Liver (tissue), 9 donors: ENCODE data around the gene GDPD5. TPM values are rescaled to one million over a fixed set of nuclear protein-coding genes. Genes with fewer than 3 reads are reported as not detected.

Experiments
- DNase-seq: peaks from one replicate; pipeline ENCODE4 v3.0.0-alpha.2; 2017; ENCODE audit warnings: low spot score
- H3K27ac ChIP-seq, 2 donors: one replicate each; pipeline ENCODE4 v1.7.0; 2013; ENCODE audit warnings: inconsistent platforms in 2 of 2, low read length in 2 of 2, control low read depth in 1 of 2, low read depth in 1 of 2, mild to moderate bottlenecking in 1 of 2
- H3K27me3 ChIP-seq, 4 donors: one replicate each; pipeline versions ENCODE4 v1.6.1 to v1.7.0; 2013; ENCODE audit warnings: low read length in 3 of 4, inconsistent platforms in 1 of 4, mild to moderate bottlenecking in 1 of 4, moderate library complexity in 1 of 4; ENCODE audit not compliant: control insufficient read depth in 4 of 4, insufficient read depth in 4 of 4
- H3K36me3 ChIP-seq, 4 donors: one replicate each; pipeline versions ENCODE4 v1.6.1 to v1.7.0; 2013; ENCODE audit warnings: low read length in 3 of 4, mild to moderate bottlenecking in 3 of 4, low read depth in 1 of 4, moderate library complexity in 1 of 4; ENCODE audit not compliant: control insufficient read depth in 4 of 4, insufficient read depth in 3 of 4
- H3K4me1 ChIP-seq, 4 donors: one replicate each; pipeline versions ENCODE4 v1.6.1 to v1.7.0; 2013; ENCODE audit warnings: low read length in 3 of 4, mild to moderate bottlenecking in 3 of 4, moderate library complexity in 1 of 4; ENCODE audit not compliant: control insufficient read depth in 4 of 4, insufficient read depth in 4 of 4
- H3K4me3 ChIP-seq, 3 donors: one replicate each; pipeline versions ENCODE4 v1.6.1 to v1.7.0; 2013; ENCODE audit warnings: low read length in 3 of 3, control low read depth in 1 of 3, low read depth in 1 of 3, mild to moderate bottlenecking in 1 of 3
- H3K9ac ChIP-seq, 2 donors: one replicate each; pipeline ENCODE4 v1.7.0; 2013; ENCODE audit warnings: low read length in 2 of 2, mild to moderate bottlenecking in 2 of 2, moderate library complexity in 2 of 2, control low read depth in 1 of 2, low read depth in 1 of 2
- H3K9me3 ChIP-seq, 4 donors: one replicate each; pipeline versions ENCODE4 v1.6.1 to v1.7.0; 2013; ENCODE audit warnings: low read length in 3 of 4; ENCODE audit not compliant: control insufficient read depth in 4 of 4
- ATF3 ChIP-seq: IDR thresholded peaks from 2 replicates; pipeline ENCODE4 v1.6.1; 2016; ENCODE audit warnings: antibody characterized with exemption
- EGR1 ChIP-seq, 2 donors: IDR thresholded peaks; 2 replicates each; pipeline ENCODE4 v1.6.1; 2016 to 2018; ENCODE audit warnings: antibody characterized with exemption in 2 of 2, low read depth in 2 of 2
- FOXA1 ChIP-seq: IDR thresholded peaks from 2 replicates; pipeline ENCODE4 v1.6.1; 2016; ENCODE audit warnings: antibody characterized with exemption
- FOXA2 ChIP-seq: IDR thresholded peaks from 2 replicates; pipeline ENCODE4 v1.6.1; 2016; ENCODE audit warnings: antibody characterized with exemption
- GABPA ChIP-seq, 2 donors: IDR thresholded peaks in 1 of 2; conservative IDR thresholded peaks in 1 of 2; 2 replicates each; pipeline ENCODE4 v1.6.1; 2016; ENCODE audit warnings: antibody characterized with exemption in 2 of 2, mild to moderate bottlenecking in 1 of 2, moderate library complexity in 1 of 2
- HNF4A ChIP-seq, 2 donors: conservative IDR thresholded peaks; 2 replicates each; pipeline ENCODE4 v1.6.1; 2016; ENCODE audit warnings: antibody characterized with exemption in 2 of 2, mild to moderate bottlenecking in 2 of 2
- HNF4G ChIP-seq: IDR thresholded peaks from 2 replicates; pipeline ENCODE4 v1.6.1; 2016; ENCODE audit warnings: antibody characterized with exemption
- JUND ChIP-seq, 2 donors: IDR thresholded peaks; 2 replicates each; pipeline ENCODE4 v1.6.1; 2016; ENCODE audit warnings: antibody characterized with exemption in 2 of 2
- MAX ChIP-seq: IDR thresholded peaks from 2 replicates; pipeline ENCODE4 v1.6.1; 2016; ENCODE audit warnings: antibody characterized with exemption
- NR2F2 ChIP-seq: IDR thresholded peaks from 2 replicates; pipeline ENCODE4 v1.6.1; 2016; ENCODE audit warnings: antibody characterized with exemption
- RAD21 ChIP-seq, 2 donors: IDR thresholded peaks; 2 replicates each; pipeline ENCODE4 v1.6.1; 2016; ENCODE audit warnings: antibody characterized with exemption in 2 of 2, mild to moderate bottlenecking in 2 of 2
- REST ChIP-seq: IDR thresholded peaks from 2 replicates; pipeline ENCODE4 v1.6.1; 2016; ENCODE audit warnings: antibody characterized with exemption, mild to moderate bottlenecking
- RXRA ChIP-seq, 2 donors: IDR thresholded peaks; 2 replicates each; pipeline ENCODE4 v1.6.1; 2017 to 2018; ENCODE audit warnings: antibody characterized with exemption in 2 of 2, mild to moderate bottlenecking in 1 of 2
- SP1 ChIP-seq: IDR thresholded peaks from 2 replicates; pipeline ENCODE4 v1.6.1; 2018; ENCODE audit warnings: antibody characterized with exemption, mild to moderate bottlenecking
- TAF1 ChIP-seq: conservative IDR thresholded peaks from 2 replicates; pipeline ENCODE4 v1.6.1; 2016; ENCODE audit warnings: antibody characterized with exemption, mild to moderate bottlenecking
- YY1 ChIP-seq: IDR thresholded peaks from 2 replicates; pipeline ENCODE4 v1.6.1; 2016; ENCODE audit warnings: antibody characterized with exemption, mild to moderate bottlenecking
- ZBTB33 ChIP-seq: IDR thresholded peaks from 2 replicates; pipeline ENCODE4 v1.6.1; 2016; ENCODE audit warnings: antibody characterized with exemption
- WGBS: extraction: QIAGEN DNeasy Blood & Tissue Kit; methylation state at CpG from one replicate; pipeline ENCODE4 v1.1.7; 2013; 5-methylcytosine and 5-hydroxymethylcytosine counted together
- polyA plus RNA-seq, 2 donors: library from polyadenylated mRNA; stranded (reverse) in 1 of 2; unstranded in 1 of 2; fragments of 200-250 nt in 1 of 2; fragments of >200 nt in 1 of 2; fragmentation: Nextera tagmentation in 1 of 2; extraction: Ambion mirVana in 1 of 2; gene quantifications; one replicate each; pipeline versions ENCODE4 v1.2.1 to v1.2.3, GENCODE V29; 2013 to 2015
- total RNA-seq, 2 donors: library from RNA; depleted of rRNA; stranded (reverse); fragments of >200 nt; gene quantifications; one replicate each; pipeline ENCODE4 v1.2.3, GENCODE V29; 2014
- TF ChIP-seq, protein P1 (sequence below): fragments of 150-350 bp; IDR thresholded peaks from 2 replicates; pipeline ENCODE4 v1.5.1; 2017; ENCODE audit warnings: improper control_type of control experiment, low read depth, low read length; ENCODE audit not compliant: missing input control
- donor health status: healthy.
- donor health status: healthy.
- donor health status: healthy.
- donor health status: healthy.
- donor health status: healthy.

Gene GDPD5
- total and polyA plus RNA-seq, 4 donors: 3.0 to 22.8 (median 4.2) TPM

- no peaks in the 10 kb centered on the region for H3K9me3 ChIP-seq
- WGBS: 97% methylated on average over 5 of the region's 5 CpGs
- TF ChIP-seq REST: no peak
- TF ChIP-seq FOXA1: no peak
- TF ChIP-seq NR2F2: no peak
- TF ChIP-seq HNF4A (conservative IDR thresholded peaks at IDR 0.05): no peak
- TF ChIP-seq MAX: no peak
- no peak for TF ChIP-seq ZBTB33
- no peak for TF ChIP-seq TAF1
- no peak for TF ChIP-seq ATF3
- no peak for TF ChIP-seq RAD21 (IDR thresholded peaks at IDR 0.05)
- TF ChIP-seq HNF4G: no peak
- TF ChIP-seq YY1: no peak
- no peak for TF ChIP-seq EGR1 (IDR thresholded peaks at IDR 0.05; ENCODE audit: low read depth in 2 of 2)
- TF ChIP-seq SP1: no peak
- no peak for TF ChIP-seq FOXA2
- TF ChIP-seq, protein P1, sequence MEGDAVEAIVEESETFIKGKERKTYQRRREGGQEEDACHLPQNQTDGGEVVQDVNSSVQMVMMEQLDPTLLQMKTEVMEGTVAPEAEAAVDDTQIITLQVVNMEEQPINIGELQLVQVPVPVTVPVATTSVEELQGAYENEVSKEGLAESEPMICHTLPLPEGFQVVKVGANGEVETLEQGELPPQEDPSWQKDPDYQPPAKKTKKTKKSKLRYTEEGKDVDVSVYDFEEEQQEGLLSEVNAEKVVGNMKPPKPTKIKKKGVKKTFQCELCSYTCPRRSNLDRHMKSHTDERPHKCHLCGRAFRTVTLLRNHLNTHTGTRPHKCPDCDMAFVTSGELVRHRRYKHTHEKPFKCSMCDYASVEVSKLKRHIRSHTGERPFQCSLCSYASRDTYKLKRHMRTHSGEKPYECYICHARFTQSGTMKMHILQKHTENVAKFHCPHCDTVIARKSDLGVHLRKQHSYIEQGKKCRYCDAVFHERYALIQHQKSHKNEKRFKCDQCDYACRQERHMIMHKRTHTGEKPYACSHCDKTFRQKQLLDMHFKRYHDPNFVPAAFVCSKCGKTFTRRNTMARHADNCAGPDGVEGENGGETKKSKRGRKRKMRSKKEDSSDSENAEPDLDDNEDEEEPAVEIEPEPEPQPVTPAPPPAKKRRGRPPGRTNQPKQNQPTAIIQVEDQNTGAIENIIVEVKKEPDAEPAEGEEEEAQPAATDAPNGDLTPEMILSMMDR: no peak
- no peak for TF ChIP-seq GABPA (IDR thresholded peaks at IDR 0.05 in 1 of 2, conservative IDR thresholded peaks at IDR 0.05 in 1 of 2)
- TF ChIP-seq RXRA (IDR thresholded peaks at IDR 0.05): no peak
- no peak for TF ChIP-seq JUND (IDR thresholded peaks at IDR 0.05)
- H3K4me1 ChIP-seq: peaks cover 0 to 22% (median 12%) of the 10 kb centered on the region in 4 donors
- H3K27ac ChIP-seq: no peak overlapping the region
- H3K4me3 ChIP-seq: no peak overlapping the region
- no peaks in the 10 kb centered on the region for H3K36me3 ChIP-seq
- no peaks in the 10 kb centered on the region for H3K27me3 ChIP-seq
- no peak for DNase-seq
- H3K9ac ChIP-seq: no peak overlapping the region
These were observed 1.4 kb upstream of the GDPD5 start for GRCh38 chr11:75527130-75527529.
